HG02642 (cell line): ENCODE results near the gene CFAP54.
"Not testable (repeated sequence)": the region's sequence is repeated elsewhere in the genome, so short reads cannot be mapped to it uniquely, and the experiment has no call there.

ENCODE experiments used
- ATAC-seq: cut with Tn5 transposase; IDR thresholded peaks from one replicate; pipeline ENCODE4 v1.9.1; 2021; ENCODE audit warnings: mild to moderate bottlenecking; ENCODE audit not compliant: unreplicated experiment, poor library complexity

The CFAP54 gene

GRCh38 chr12:96473394-96474093 is 15.8 kb upstream of the CFAP54 start:
- no peak for ATAC-seq

DNA sequence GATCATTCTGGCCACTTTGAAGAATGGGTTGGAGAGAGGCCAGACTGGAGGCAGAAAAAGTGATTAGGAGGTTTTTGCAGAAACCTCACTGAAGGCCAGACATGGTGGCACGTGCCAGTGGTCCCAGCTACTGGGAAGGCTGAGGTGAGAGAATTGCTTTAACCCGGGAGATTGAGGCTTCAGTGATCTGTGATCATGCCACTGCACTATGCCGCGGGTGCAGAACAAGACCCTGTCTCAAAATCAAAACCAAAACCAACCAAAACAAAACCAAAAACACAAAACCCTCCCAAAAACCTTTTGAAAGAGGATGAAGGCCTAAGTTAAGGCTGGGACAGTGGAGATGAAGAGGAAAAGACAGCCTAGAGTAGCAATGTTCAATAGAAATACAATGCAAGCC is 15.2 kb upstream of the CFAP54 start:
- no peak for ATAC-seq

DNA sequence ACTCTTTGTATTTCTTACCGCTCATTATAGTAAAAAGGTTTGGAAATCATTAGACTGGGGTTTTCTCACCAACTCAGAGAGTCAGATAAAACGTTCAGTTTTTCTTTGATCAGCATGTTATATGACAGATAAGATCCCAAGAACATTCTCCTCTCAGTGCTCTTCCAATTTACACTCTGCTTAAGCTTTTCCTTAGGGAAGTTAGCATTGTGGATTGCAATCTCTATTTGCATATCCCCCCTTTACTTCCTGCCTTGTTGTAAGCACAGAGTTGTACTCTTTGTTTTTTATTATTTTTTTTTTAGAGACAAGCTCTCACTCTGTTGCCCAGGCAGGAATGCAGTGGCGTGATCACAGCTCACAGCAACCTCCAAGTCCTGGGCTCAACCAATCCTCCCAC is 11.4 kb upstream of the CFAP54 start:
- no peak for ATAC-seq

DNA sequence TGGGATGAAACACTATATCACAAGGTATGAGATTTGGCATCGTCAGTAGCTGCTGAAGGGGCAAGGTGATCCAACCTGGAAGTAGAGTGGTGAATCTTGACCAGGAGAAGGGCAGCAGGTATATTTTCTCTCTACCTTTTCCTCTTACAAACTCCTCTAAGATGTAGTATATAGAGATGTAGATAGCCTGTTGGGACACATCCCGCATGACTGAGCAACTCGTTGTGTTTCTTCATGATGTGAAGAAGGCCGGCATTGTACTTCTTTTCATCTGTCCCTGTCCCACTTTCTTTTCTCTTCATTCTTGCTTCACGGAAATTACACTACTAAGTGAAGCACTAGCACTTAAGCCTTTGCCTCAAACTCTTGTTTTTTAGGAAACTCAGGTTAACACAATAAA is 7.3 kb upstream of the CFAP54 start:
- no peak for ATAC-seq

- no peak for ATAC-seq
These were observed 6.3 kb upstream of the CFAP54 start for GRCh38 chr12:96483116-96483515.

DNA sequence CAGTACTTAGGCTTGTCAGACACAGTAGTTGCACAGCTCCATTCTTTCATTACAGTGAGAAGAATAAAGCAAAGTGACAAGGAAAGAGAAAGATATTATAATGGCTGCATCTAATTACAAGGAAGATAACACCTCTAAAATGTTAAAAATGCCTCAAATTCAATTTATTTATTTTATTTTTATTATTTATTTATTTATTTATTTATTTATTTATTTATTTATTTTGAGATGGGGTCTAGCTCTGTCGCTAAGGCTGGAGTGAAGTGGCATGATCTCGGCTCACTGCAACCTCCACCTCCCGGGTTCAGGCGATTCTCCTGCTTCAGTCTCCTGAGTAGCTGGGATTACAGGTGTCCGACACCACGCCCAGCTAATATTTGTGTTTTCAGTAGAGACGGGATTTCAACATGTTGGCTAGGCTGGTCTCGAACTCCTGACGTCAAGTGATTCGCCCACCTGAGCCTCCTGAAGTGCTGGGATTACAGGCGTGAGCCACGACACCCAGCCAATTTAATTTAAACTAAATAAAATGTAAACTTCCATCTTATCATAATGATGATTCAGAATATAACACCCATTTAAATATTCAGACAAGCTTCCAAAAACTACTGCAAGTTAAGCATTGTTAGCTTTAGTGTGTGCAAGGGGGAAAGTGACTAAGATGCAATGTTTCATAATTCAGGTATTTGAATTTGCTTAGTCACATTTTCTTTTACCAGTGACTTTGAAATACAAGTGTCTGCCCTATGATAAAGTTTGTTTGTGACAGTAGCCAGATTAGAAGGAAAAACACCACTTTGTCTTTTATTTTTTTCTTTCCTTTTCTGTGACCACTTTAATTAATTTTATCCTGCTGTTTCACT is 2.4 kb upstream of the CFAP54 start:
- ATAC-seq, result no peak

DNA sequence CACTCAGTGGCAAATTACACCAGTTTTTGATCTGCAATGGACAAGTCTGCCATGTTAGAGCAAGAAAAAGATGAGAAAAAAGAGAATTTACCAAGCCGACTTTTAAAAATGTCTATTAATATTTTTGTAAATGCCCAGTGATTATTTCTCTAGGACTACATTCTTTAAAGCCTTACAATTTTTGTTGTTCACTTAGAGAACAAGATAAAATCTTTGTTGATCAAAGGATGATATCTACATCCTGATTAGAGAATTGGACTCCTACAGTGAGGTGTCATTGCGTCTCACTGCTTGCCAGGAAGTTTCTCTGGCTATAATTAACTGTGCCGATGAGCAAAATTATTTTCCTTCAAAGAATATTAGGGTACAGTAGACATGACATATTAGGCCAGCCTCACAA is 1.7 kb upstream of the CFAP54 start:
- ATAC-seq, result no peak

GRCh38 chr12:96493106-96493505 is 3.7 kb downstream of the CFAP54 start:
- ATAC-seq, result no peak

DNA sequence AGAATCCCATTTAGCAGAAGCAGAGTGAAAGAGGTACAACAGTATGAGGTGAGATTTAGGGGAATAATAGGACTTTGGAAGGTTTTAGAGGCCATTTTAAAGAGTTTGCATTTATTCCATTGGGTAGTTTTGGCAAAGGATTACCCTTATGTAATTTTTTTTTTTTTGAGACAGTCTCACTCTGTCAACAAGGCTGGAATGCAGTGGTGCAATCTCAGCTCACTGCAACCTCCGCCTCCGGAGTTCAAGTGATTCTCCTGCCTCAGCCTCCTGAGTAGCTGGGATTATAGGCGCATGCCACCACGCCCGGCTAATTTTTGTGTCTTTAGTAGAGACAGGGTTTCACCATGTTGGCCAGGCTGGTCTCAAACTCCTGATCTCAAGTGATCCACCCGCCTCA is 4.8 kb downstream of the CFAP54 start:
- not testable (repeated sequence) for ATAC-seq

GRCh38 chr12:96495155-96495554 is 5.8 kb downstream of the CFAP54 start:
- no peak for ATAC-seq

- ATAC-seq, result no peak
These were observed 6.6 kb downstream of the CFAP54 start for GRCh38 chr12:96495841-96496545.

DNA sequence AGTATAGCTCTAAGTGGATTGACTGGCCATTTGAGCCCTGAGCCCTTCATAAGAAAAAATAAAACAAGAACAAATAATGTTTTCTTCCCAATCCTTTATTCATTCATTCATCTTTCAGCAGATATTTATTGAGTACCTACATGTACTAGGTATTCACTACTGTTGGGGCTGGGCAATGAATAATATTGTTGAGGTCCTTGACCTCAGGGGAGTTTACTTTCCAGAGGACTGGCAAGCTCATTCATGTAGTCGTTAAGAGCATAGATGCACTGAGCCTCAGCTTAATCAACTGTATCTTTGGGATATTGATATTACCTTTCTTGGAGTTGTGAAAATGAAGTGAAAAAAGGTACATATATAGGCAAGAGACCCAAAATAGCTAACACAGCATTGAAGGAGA is 7.6 kb downstream of the CFAP54 start:
- ATAC-seq, result no peak

DNA sequence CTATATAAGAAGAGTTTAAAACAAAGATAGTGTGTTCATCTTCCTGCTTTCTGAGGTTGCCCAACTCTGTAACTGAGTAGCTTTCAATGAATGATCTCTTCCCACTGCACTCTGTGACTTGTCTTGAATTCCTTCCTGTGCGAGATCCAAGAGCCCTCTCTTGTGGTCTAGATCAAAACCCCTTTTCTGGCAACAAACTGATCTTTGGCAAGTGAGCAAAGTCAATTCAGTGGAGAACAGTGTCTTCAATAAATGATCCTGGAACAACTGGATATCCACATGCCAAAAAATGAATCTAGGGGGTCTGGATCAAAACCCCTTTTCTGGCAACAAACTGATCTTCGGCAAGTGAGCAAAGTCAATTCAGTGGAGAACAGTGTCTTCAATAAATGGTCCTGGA is 8.5 kb downstream of the CFAP54 start:
- no peak for ATAC-seq

- ATAC-seq, result no peak
These were observed 11.3 kb downstream of the CFAP54 start for GRCh38 chr12:96500693-96501092.

DNA sequence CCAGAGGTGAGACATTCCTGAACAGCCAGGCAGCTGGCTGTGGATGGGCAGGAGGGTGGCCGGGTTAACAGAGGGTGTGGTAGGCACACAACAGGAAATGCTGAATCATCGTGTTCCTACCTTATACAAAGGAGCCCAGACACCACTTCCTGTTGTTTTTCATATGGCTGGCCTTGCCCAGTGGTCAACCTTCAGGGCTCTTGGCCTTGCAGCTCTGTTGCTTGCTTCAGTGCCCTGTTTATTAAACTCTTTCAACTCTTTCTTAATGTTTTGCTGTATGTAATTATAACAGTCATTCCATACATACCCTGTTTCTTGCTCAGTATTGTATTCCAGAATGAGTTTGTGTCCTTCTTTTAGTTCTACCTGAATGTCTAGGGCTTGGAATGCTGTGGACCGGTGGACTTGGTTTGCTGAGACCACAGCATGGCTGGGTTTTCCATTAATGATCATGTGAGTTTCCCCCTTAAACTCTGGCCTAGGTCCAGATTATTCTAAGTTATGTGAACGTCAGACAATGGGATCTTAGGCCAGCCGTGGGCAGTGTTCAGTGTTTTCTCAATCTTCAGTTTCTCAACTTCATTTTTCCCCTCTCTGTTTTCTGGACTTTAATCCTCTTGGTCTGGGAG is 11.9 kb downstream of the CFAP54 start:
- ATAC-seq, result peak; percentile 74

- ATAC-seq, result peak; percentile 11
These were observed 12.5 kb downstream of the CFAP54 start for GRCh38 chr12:96501908-96502307.

- ATAC-seq, result peak; percentile 68
These were observed 13.1 kb downstream of the CFAP54 start for GRCh38 chr12:96502477-96502876.

DNA sequence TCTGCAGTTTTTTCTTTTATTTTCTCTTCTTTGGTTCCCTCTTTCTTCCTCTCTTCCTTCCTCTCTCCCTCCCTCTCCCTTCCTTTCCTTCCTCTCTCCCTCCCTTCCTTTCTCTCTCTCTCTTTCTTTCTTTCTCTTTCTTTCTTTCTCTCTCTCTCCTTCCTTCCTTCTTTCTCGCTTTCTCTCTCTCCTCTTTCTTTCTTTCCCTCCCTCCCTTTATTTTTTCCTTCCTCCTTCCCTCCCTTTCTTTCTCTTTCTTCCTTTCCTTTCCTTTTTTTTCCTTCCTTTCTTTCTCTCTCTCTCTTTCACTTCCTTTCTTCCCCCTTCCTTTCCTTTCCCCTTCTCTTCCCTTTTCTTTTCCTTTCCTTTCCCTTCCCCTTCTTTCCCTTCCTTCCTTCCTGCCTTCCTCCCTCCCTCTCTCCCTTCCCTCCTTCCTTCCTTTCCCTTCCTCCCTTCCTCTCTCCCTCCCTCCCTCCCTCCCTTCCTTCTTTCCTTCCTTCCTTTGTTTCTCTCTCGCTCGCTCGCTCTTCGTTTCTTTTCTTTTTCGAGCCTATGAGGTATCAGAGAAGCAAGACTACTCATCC is 13.7 kb downstream of the CFAP54 start:
- ATAC-seq, result no peak

- ATAC-seq, result no peak
These were observed 14.6 kb downstream of the CFAP54 start for GRCh38 chr12:96503976-96504375.

DNA sequence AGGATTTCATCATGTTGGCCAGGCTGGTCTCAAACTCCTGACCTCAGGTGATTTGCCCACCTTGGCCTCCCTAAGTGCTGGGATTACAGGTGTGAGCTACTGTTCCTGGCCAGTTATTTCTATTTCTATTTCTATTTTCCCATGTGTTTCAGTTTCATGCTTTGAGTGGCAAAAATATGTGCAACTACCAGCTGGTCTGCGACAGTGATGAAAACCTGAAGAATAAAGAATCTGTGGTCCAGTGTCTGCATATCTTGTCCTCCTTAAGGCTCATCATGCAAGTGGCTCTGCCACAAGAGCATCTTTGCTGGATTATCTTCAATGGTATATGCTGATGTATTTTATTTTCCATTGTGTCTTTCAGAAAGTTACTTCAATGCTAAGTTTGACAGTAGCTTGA is 17.4 kb downstream of the CFAP54 start:
- no peak for ATAC-seq
